H9 (cell line): ENCODE data around the gene ADAMTS17. TPM values are rescaled to one million over a fixed set of nuclear protein-coding genes. Genes with fewer than 3 reads are reported as not detected.

ENCODE experiments used
- DNase-seq: peaks from one replicate; pipeline ENCODE4 v3.0.0-alpha.2; 2017
- H2AFZ ChIP-seq: one replicate; pipeline ENCODE4 v1.6.1; 2013; ENCODE audit warnings: mild to moderate bottlenecking, low read length, control low read depth, moderate library complexity
- H2AK5ac ChIP-seq: 2 replicates; pipeline ENCODE4 v1.6.1; 2013; ENCODE audit warnings: low read length, control low read depth, mixed read lengths; ENCODE audit not compliant: insufficient read length
- H2BK120ac ChIP-seq: one replicate; pipeline ENCODE4 v1.6.1; 2013; ENCODE audit warnings: low read depth, mild to moderate bottlenecking, low read length, control low read depth, inconsistent platforms; ENCODE audit not compliant: poor library complexity, severe bottlenecking
- H2BK12ac ChIP-seq: 2 replicates; pipeline ENCODE4 v1.6.1; 2013; ENCODE audit warnings: low read length, control low read depth, mixed read lengths, low read depth; ENCODE audit not compliant: insufficient read length
- H2BK15ac ChIP-seq: 2 replicates; pipeline ENCODE4 v1.6.1; 2013; ENCODE audit warnings: low read depth, low read length, control low read depth
- H2BK20ac ChIP-seq: one replicate; pipeline ENCODE4 v1.6.1; 2013; ENCODE audit warnings: low read depth, mild to moderate bottlenecking, low read length, control low read depth, inconsistent platforms; ENCODE audit not compliant: poor library complexity, severe bottlenecking
- H2BK5ac ChIP-seq: 2 replicates; pipeline ENCODE4 v1.6.1; 2013; ENCODE audit warnings: low read length, control low read depth, mixed read lengths; ENCODE audit not compliant: insufficient read length
- H3K14ac ChIP-seq: 2 replicates; pipeline ENCODE4 v1.6.1; 2013; ENCODE audit warnings: low read length, control low read depth; ENCODE audit not compliant: insufficient read depth
- H3K18ac ChIP-seq: 2 replicates; pipeline ENCODE4 v1.6.1; 2013; ENCODE audit warnings: low read depth, mild to moderate bottlenecking, mixed read lengths, low read length, control low read depth; ENCODE audit not compliant: insufficient read length
- H3K23ac ChIP-seq: 2 replicates; pipeline ENCODE4 v1.6.1; 2013; ENCODE audit warnings: low read length, control low read depth, mixed read lengths, low read depth; ENCODE audit not compliant: insufficient read length
- H3K23me2 ChIP-seq: 2 replicates; pipeline ENCODE4 v1.6.1; 2013; ENCODE audit warnings: low read depth, mild to moderate bottlenecking, mixed read lengths, low read length, control low read depth; ENCODE audit not compliant: insufficient read length, poor library complexity, severe bottlenecking
- H3K27ac ChIP-seq: 2 replicates; pipeline ENCODE4 v1.5.1; 2013; ENCODE audit warnings: low read length, control low read depth, mixed read lengths, low read depth; ENCODE audit not compliant: insufficient read length
- H3K27me3 ChIP-seq: 2 replicates; pipeline ENCODE4 v1.6.1; 2013; ENCODE audit warnings: low read length, control low read depth, inconsistent platforms; ENCODE audit not compliant: insufficient read depth
- H3K4ac ChIP-seq: 2 replicates; pipeline ENCODE4 v1.6.1; 2013; ENCODE audit warnings: low read depth, mild to moderate bottlenecking, control low read depth, inconsistent platforms, low read length, moderate library complexity
- H3K4me1 ChIP-seq: 2 replicates; pipeline ENCODE4 v1.6.1; 2013; ENCODE audit warnings: low read length, control low read depth, inconsistent platforms; ENCODE audit not compliant: insufficient read depth
- H3K4me2 ChIP-seq: 2 replicates; pipeline ENCODE4 v1.6.1; 2013; ENCODE audit warnings: low read length, control low read depth, mixed read lengths; ENCODE audit not compliant: insufficient read length, insufficient read depth
- H3K56ac ChIP-seq: 2 replicates; pipeline ENCODE4 v1.6.1; 2013; ENCODE audit warnings: low read depth, mild to moderate bottlenecking, mixed read lengths, low read length, control low read depth; ENCODE audit not compliant: insufficient read length
- H3K79me1 ChIP-seq: 2 replicates; pipeline ENCODE4 v1.6.1; 2013; ENCODE audit warnings: low read depth, mild to moderate bottlenecking, moderate library complexity, low read length, control low read depth, inconsistent platforms; ENCODE audit not compliant: insufficient read depth, poor library complexity, severe bottlenecking
- H3K79me2 ChIP-seq: 2 replicates; pipeline ENCODE4 v1.6.1; 2013; ENCODE audit warnings: low read length, control low read depth, inconsistent platforms; ENCODE audit not compliant: insufficient read depth
- H3K9ac ChIP-seq: 2 replicates; pipeline ENCODE4 v1.6.1; 2013; ENCODE audit warnings: low read length, control low read depth, mixed read lengths; ENCODE audit not compliant: insufficient read length; ENCODE audit errors: extremely low read depth
- H3K9me3 ChIP-seq: one replicate; pipeline ENCODE4 v1.6.1; 2013; ENCODE audit warnings: low read depth, low read length, inconsistent platforms; ENCODE audit not compliant: control insufficient read depth
- H3T11ph ChIP-seq: one replicate; pipeline ENCODE4 v1.6.1; 2013; ENCODE audit warnings: mild to moderate bottlenecking, low read length, control low read depth, inconsistent platforms
- H4K20me1 ChIP-seq: one replicate; pipeline ENCODE4 v1.6.1; 2013; ENCODE audit not compliant: control insufficient read depth, insufficient read length, insufficient read depth
- H4K5ac ChIP-seq: 2 replicates; pipeline ENCODE4 v1.6.1; 2013; ENCODE audit warnings: low read depth, mild to moderate bottlenecking, mixed read lengths, low read length, control low read depth; ENCODE audit not compliant: insufficient read length
- H4K8ac ChIP-seq: replicated peaks from 2 replicates; pipeline ENCODE4 v1.6.1; 2013; ENCODE audit warnings: low read length, control low read depth, mixed read lengths, low read depth; ENCODE audit not compliant: insufficient read length
- H4K91ac ChIP-seq: 2 replicates; pipeline ENCODE4 v1.6.1; 2013; ENCODE audit warnings: low read depth, mild to moderate bottlenecking, moderate library complexity, mixed read lengths, low read length, control low read depth; ENCODE audit not compliant: insufficient read length
- H3K27ac Mint-ChIP-seq, 3 experiments: 2 replicates in 2 of 3; 3 replicates in 1 of 3; pipeline ENCODE4 v1.8.0; 2020 to 2021; ENCODE audit warnings: mixed read lengths in 3 of 3, mild to moderate bottlenecking in 1 of 3, moderate library complexity in 1 of 3
- H3K27me3 Mint-ChIP-seq: 2 replicates; pipeline ENCODE4 v1.8.0; 2021; ENCODE audit warnings: low read depth, mild to moderate bottlenecking, moderate library complexity, mixed read lengths
- H3K36me3 Mint-ChIP-seq, 3 experiments: 2 replicates in 2 of 3; 3 replicates in 1 of 3; pipeline ENCODE4 v1.8.0; 2020 to 2021; ENCODE audit warnings: low read depth in 3 of 3, mixed read lengths in 3 of 3; ENCODE audit not compliant: insufficient read depth in 1 of 3
- H3K4me1 Mint-ChIP-seq, 2 experiments: 2 replicates each; pipeline ENCODE4 v1.8.0; 2020; ENCODE audit warnings: mixed read lengths in 2 of 2
- H3K4me3 Mint-ChIP-seq, 2 experiments: 2 replicates in 1 of 2; 3 replicates in 1 of 2; pipeline ENCODE4 v1.8.0; 2020 to 2021; ENCODE audit warnings: mild to moderate bottlenecking in 2 of 2, mixed read lengths in 2 of 2, moderate library complexity in 1 of 2
- H3K9me3 Mint-ChIP-seq, 2 experiments: 2 replicates in 1 of 2; 3 replicates in 1 of 2; pipeline ENCODE4 v1.8.0; 2020; ENCODE audit warnings: mild to moderate bottlenecking in 2 of 2, mixed read lengths in 2 of 2, moderate library complexity in 1 of 2
- CTCF ChIP-seq: fragments of 200-600 bp; sonication (generic); conservative IDR thresholded peaks from 3 replicates; pipeline ENCODE4 v1.8.0; 2021; ENCODE audit warnings: antibody characterized with exemption, mild to moderate bottlenecking
- WGBS: extraction: QIAGEN DNeasy Blood & Tissue Kit; methylation state at CpG from one replicate; pipeline ENCODE4 v1.1.7; 2013; ENCODE audit warnings: missing lambda C conversion rate, low lambda C conversion rate, mixed read lengths; ENCODE audit not compliant: insufficient read length; ENCODE audit errors: extremely low coverage; 5-methylcytosine and 5-hydroxymethylcytosine counted together
- total RNA-seq: library from RNA; stranded (reverse); gene quantifications from 2 replicates; pipeline ENCODE4 v1.2.1, GENCODE V29; 2021

Gene ADAMTS17
- total RNA-seq, 1 experiment from 2014 or later = 2.9 TPM

GRCh38 chr15:100263721-100264455 lies 77.9 kb downstream of the ADAMTS17 start:
- no peak for DNase-seq
- Histone ChIP-seq H3T11ph (no peak overlapping the region), H3K23ac (no peak overlapping the region), H3K4me1 (no peaks in the 10 kb centered on the region), H2AFZ (no peak overlapping the region), H3K56ac (no peak overlapping the region), H3K9me3 (no peaks in the 10 kb centered on the region), H3K27ac (no peak overlapping the region), H2BK15ac (no peak overlapping the region), H2BK20ac (no peak overlapping the region), H3K4me2 (no peak overlapping the region), H4K8ac (no peak overlapping the region), H2BK120ac (no peak overlapping the region), H2BK5ac (no peak overlapping the region), H4K20me1 (no peaks in the 10 kb centered on the region), H2BK12ac (no peak overlapping the region), H4K5ac (no peak overlapping the region), H3K23me2 (no peaks in the 10 kb centered on the region), H3K4ac (no peak overlapping the region), H3K79me1 (no peaks in the 10 kb centered on the region), H3K14ac (no peak overlapping the region), H4K91ac (no peak overlapping the region), H3K27me3 (no peaks in the 10 kb centered on the region), H3K79me2 (no peaks in the 10 kb centered on the region), H3K18ac (no peak overlapping the region), H3K9ac (no peak overlapping the region), H2AK5ac (no peak overlapping the region)
- no peak overlapping the region for H3K4me3 Mint-ChIP-seq
- H3K27ac Mint-ChIP-seq = no peak overlapping the region
- TF ChIP-seq CTCF = no peak
- H3K4me1 Mint-ChIP-seq = peaks cover 2% of the 10 kb centered on the region in 2 experiments; a peak in 2 of 4 replicates
- H3K9me3 Mint-ChIP-seq = peaks cover 0 to 4% of the 10 kb centered on the region in 2 experiments; a peak in 2 of 5 replicates
- H3K36me3 Mint-ChIP-seq = peaks cover 0 to under 1% (median under 1%) of the 10 kb centered on the region in 3 experiments; a peak in 3 of 7 replicates
- no CpG with 5 or more reads among the region's 14 CpGs for WGBS
- no peaks in the 10 kb centered on the region; the same call in 1 of the 2 replicates for H3K27me3 Mint-ChIP-seq
